MCF 10A (cell line): ENCODE measurements around the gene PSMB8. TPM values are rescaled to one million over a fixed set of nuclear protein-coding genes. Genes with fewer than 3 reads are reported as not detected.
"Not testable (repeated sequence)": the region's sequence is repeated elsewhere in the genome, so short reads cannot be mapped to it uniquely, and the experiment has no call there.

ENCODE experiments used
- BruUV-seq: library from RNA; stranded (reverse); fragments of 400-500 nt; replicated peaks from 2 replicates; lab custom pipeline; 2021; lab: Mats Ljungman, UMichigan
- CTCF ChIA-PET: fragments of 300-600 bp; sonication (Branson Sonifier 250); formaldehyde crosslinking; extraction: SDS; loops from one replicate; lab custom pipeline; 2021; ENCODE audit warnings: antibody characterized with exemption, inconsistent platforms; lab: Yijun Ruan, JAX
- POLR2A ChIA-PET: fragments of 300-600, 350-650 bp; sonication (Branson Sonifier 250); formaldehyde crosslinking; extraction: SDS; loops from one replicate; lab custom pipeline; 2020; ENCODE audit warnings: antibody characterized with exemption, inconsistent platforms; lab: Yijun Ruan, JAX
- DNase-seq: peaks from one replicate; pipeline ENCODE4 v3.0.0-alpha.2; 2018; ENCODE audit not compliant: unreplicated experiment
- H3K27ac Mint-ChIP-seq: one replicate; pipeline ENCODE4 v1.8.0; 2022; ENCODE audit warnings: mild to moderate bottlenecking, low read depth, mixed read lengths; ENCODE audit not compliant: unreplicated experiment
- H3K27me3 Mint-ChIP-seq: one replicate; pipeline ENCODE4 v1.8.0; 2022; ENCODE audit warnings: mixed read lengths; ENCODE audit not compliant: insufficient read depth, unreplicated experiment
- H3K36me3 Mint-ChIP-seq: one replicate; pipeline ENCODE4 v1.8.0; 2022; ENCODE audit warnings: mild to moderate bottlenecking, moderate library complexity, mixed read lengths; ENCODE audit not compliant: insufficient read depth, unreplicated experiment
- H3K4me1 Mint-ChIP-seq: one replicate; pipeline ENCODE4 v1.8.0; 2022; ENCODE audit warnings: mixed read lengths; ENCODE audit not compliant: insufficient read depth, unreplicated experiment
- H3K4me3 Mint-ChIP-seq: one replicate; pipeline ENCODE4 v1.8.0; 2022; ENCODE audit warnings: mild to moderate bottlenecking, moderate library complexity, mixed read lengths; ENCODE audit not compliant: unreplicated experiment
- H3K9me3 Mint-ChIP-seq: one replicate; pipeline ENCODE4 v1.8.0; 2022; ENCODE audit warnings: mixed read lengths; ENCODE audit not compliant: unreplicated experiment
- intact Hi-C: fragments of 100-400 bp; cut with micrococcal nuclease; formaldehyde crosslinking; loops from 2 replicates; pipeline ENCODE4 v1.14.1; 2022
- total RNA-seq: library from RNA; stranded (reverse); gene quantifications from 2 replicates; pipeline ENCODE4 v1.2.3, GENCODE V29; 2022
- TF ChIP-seq, protein P1 (sequence below): fragments of 200-600 bp; IDR thresholded peaks from one replicate; pipeline ENCODE4 v1.8.0; 2022; ENCODE audit warnings: antibody characterized with exemption, mild to moderate bottlenecking; ENCODE audit not compliant: unreplicated experiment

PSMB8 gene
- total RNA-seq, 1 experiment from 2014 or later = 34.1 TPM

DNA sequence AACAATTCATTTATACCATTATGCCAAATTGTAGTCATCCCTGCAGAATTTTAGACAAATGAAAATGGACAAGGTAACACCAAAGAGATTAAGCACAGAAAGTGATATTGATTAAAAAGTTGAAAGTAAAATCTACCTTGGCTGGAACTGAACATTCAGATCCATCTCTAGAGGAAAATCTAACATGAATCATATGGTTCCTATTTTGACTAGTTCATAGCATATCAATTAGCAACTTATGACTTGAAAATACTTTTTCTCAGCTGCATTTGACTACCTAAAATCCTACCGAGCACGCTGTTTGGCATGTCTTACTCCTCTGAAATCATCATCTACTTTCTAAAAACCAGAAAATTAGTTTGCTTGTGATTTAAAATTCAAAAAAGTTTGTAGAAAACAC is 32.8 kb upstream of the PSMB8 start:
- ChIA-PET POLR2A (interaction anchor here (0.6 to 0.7 kb wide), 2 partner anchors 418 to 1337 kb away, joined by 3 read pairs; no protein-coding TSS in a partner anchor), CTCF (interaction anchor here (1.4 to 1.8 kb wide), 2 partner anchors 58 to 108 kb away, joined by 4 to 6 read pairs; no protein-coding TSS in a partner anchor)
- TF ChIP-seq, protein P1, sequence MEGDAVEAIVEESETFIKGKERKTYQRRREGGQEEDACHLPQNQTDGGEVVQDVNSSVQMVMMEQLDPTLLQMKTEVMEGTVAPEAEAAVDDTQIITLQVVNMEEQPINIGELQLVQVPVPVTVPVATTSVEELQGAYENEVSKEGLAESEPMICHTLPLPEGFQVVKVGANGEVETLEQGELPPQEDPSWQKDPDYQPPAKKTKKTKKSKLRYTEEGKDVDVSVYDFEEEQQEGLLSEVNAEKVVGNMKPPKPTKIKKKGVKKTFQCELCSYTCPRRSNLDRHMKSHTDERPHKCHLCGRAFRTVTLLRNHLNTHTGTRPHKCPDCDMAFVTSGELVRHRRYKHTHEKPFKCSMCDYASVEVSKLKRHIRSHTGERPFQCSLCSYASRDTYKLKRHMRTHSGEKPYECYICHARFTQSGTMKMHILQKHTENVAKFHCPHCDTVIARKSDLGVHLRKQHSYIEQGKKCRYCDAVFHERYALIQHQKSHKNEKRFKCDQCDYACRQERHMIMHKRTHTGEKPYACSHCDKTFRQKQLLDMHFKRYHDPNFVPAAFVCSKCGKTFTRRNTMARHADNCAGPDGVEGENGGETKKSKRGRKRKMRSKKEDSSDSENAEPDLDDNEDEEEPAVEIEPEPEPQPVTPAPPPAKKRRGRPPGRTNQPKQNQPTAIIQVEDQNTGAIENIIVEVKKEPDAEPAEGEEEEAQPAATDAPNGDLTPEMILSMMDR = no peak
- no peak overlapping the region for H3K27ac Mint-ChIP-seq
- H3K4me3 Mint-ChIP-seq = no peak overlapping the region
- H3K27me3 Mint-ChIP-seq = peaks cover 66% of the 10 kb centered on the region
- no peaks in the 10 kb centered on the region for H3K9me3 Mint-ChIP-seq
- DNase-seq = no peak
- no peaks in the 10 kb centered on the region for H3K36me3 Mint-ChIP-seq
- BruUV-seq = no TSS peak
- intact Hi-C loops = no loop called here
- no peaks in the 10 kb centered on the region for H3K4me1 Mint-ChIP-seq

- H3K27ac Mint-ChIP-seq, BruUV-seq, DNase-seq, H3K4me3 Mint-ChIP-seq, H3K4me1 Mint-ChIP-seq, H3K36me3 Mint-ChIP-seq, POLR2A ChIA-PET, H3K9me3 Mint-ChIP-seq, intact Hi-C loops: not testable (repeated sequence)
- H3K27me3 Mint-ChIP-seq = peaks cover 81% of the 10 kb centered on the region
- CTCF ChIA-PET = interaction anchor here (8.1 kb wide), 1 partner anchor 35 kb away, joined by 109 read pairs; the partner anchor contains the start of gene TAP2
Measured at GRCh38 chr6:32873947-32874346, 30.1 kb upstream of the PSMB8 start.

DNA sequence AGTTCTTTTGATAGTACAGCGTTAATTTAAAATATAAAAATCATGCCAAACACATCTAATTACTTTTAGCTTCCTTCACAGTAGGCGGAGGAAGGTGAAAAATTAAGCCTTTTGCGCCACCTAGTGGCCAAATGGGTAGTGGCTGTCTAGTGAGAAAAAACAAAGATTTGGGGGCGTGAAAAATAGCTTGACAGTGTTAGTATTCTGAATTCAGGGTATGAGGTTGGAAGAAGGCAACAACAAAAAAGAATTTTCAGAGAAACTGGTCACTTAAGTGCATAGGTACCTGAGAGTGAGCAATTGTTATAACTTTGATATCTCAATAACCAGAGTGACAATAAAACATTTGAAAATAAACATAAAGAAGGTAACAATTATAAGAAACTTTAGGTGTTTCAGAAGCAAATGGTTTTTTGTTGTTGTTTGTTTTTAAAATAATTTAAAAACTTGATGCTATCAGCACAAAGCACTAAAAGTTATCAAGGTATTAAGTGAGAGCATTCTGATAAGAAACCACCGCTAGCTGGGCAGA is 24.5 kb upstream of the PSMB8 start:
- no TSS peak for BruUV-seq
- H3K27me3 Mint-ChIP-seq = peaks cover 43% of the 10 kb centered on the region

DNA sequence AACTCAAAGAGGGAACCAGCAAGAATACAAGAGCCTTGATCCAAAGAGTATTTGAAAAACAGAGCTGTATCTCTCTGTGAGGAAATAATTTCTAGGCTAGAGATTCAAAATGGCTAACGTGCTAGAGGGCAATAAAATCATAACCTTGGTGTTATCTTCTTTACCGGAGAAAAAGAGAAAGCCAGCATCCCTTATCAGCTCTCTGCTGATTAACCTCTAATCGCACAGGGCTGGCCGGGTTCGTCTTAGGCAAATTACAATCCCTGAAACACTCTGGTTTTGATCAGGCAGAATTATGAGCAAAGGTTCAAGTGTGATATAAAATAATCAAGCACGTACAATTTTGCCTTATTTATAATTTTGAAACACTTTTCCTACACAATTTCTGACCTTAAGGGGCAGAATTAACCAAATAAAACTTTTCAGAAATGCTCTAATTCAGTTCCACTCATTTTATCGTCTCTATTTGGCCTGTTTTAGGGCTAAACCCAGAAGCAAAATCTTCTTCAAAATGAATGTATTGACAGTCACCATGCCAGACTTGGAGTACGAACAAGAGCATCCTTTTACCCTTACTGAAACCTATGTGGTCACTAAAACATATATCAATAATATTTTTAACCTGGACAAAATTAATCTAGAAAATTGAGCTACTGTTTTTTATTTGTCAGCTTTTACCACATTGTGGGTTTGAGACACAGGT is 23.9 kb upstream of the PSMB8 start:
- peaks cover 36% of the 10 kb centered on the region for H3K27me3 Mint-ChIP-seq
- intact Hi-C loops = loop anchor here (1.0 to 5.0 kb wide), 6 partner anchors 13 to 454 kb away; partner anchors contain the start of genes PSMB9 and TAP2
- no peak overlapping the region for H3K4me3 Mint-ChIP-seq
- ChIA-PET POLR2A (interaction anchor here (0.6 to 5.3 kb wide), 15 partner anchors 9 to 653 kb away, joined by 3 to 70 read pairs (median 4); partner anchors contain the start of genes PSMB8, PSMB9, RING1 and TAP1), CTCF (interaction anchor here (0.5 to 8.1 kb wide), 38 partner anchors 9 to 1735 kb away, joined by 3 to 109 read pairs (median 6); partner anchors contain the start of genes HLA-DMA, PSMB9, TAP1 and TAP2)
- TF ChIP-seq, protein P1 = no peak
- H3K36me3 Mint-ChIP-seq = no peaks in the 10 kb centered on the region
- no TSS peak for BruUV-seq
- no peaks in the 10 kb centered on the region for H3K4me1 Mint-ChIP-seq
- no peak for DNase-seq
- H3K9me3 Mint-ChIP-seq = no peaks in the 10 kb centered on the region
- H3K27ac Mint-ChIP-seq = no peak overlapping the region

More for the DNA sequence above, 24.5 kb upstream of the PSMB8 start:
- Mint-ChIP-seq H3K9me3 (no peaks in the 10 kb centered on the region), H3K36me3 (no peaks in the 10 kb centered on the region), H3K4me1 (no peaks in the 10 kb centered on the region), H3K4me3 (no peak overlapping the region), H3K27ac (no peak overlapping the region)
- peak; percentile 79 for DNase-seq
- intact Hi-C loops = loop anchor here (1.0 to 5.0 kb wide), 6 partner anchors 14 to 455 kb away; partner anchors contain the start of genes PSMB9 and TAP2
- ChIA-PET CTCF (interaction anchor here (0.5 to 8.1 kb wide), 42 partner anchors 10 to 1735 kb away, joined by 3 to 109 read pairs (median 4); partner anchors contain the start of genes HLA-DMA, PSMB9, TAP1 and TAP2), POLR2A (interaction anchor here (0.6 to 5.3 kb wide), 13 partner anchors 9 to 614 kb away, joined by 3 to 70 read pairs (median 5); partner anchors contain the start of genes PSMB8, PSMB9, RING1 and TAP1)
- TF ChIP-seq, protein P1 = peak; percentile 82
